ENCODE measurements around the gene VPS8.
"Not testable (repeated sequence)": the region's sequence is repeated elsewhere in the genome, so short reads cannot be mapped to it uniquely, and the experiment has no call there.

Gene VPS8

DNA sequence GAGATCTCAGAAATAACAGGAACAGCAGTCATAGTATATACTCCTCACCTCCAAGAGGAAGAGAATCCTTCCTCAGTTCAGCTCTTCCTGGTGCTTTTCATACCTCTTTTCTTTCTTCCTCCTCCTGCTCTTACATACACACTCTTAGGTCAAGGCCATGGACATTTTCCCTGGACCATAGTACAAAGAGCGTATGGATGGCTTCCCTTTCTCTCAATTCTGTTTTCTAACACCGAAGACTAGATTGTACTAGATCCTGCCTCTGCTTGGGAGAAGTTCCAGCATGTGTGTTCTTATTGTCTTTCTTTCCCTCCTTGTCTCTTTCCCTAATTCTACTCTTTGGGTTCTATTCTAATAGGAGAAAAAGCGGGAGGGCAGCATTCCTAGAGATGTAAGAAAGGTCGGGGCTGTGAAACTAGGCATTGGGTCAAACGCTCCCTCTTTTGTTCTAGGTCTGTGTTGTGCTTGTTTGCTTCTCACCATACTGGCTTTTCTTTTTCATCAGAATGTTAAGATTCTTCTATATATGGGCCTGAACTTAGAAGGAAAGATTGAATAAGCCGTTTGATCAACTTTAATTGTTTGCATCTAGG lies 77.4 kb downstream of the VPS8 start:
- Histone ChIP-seq H3K27me3 (ENCODE audit: control insufficient read depth, insufficient read depth, low read length) (no peaks in the 10 kb centered on the region), H3K9me3 (ENCODE audit: control insufficient read depth, low read length) (no peaks in the 10 kb centered on the region), H3K36me3 (ENCODE audit: control insufficient read depth, insufficient read depth, low read length) (no peaks in the 10 kb centered on the region), H3K9ac (no peak overlapping the region), H3K4me3 (ENCODE audit: low read depth, low read length) (no peak overlapping the region), H3K27ac (no peak overlapping the region), H3K79me2 (no peaks in the 10 kb centered on the region), H3K4me2 (ENCODE audit: low read length) (no peak overlapping the region), H2AFZ (no peak overlapping the region), H3K4me1 (no peaks in the 10 kb centered on the region)
- TF ChIP-seq, protein P1, sequence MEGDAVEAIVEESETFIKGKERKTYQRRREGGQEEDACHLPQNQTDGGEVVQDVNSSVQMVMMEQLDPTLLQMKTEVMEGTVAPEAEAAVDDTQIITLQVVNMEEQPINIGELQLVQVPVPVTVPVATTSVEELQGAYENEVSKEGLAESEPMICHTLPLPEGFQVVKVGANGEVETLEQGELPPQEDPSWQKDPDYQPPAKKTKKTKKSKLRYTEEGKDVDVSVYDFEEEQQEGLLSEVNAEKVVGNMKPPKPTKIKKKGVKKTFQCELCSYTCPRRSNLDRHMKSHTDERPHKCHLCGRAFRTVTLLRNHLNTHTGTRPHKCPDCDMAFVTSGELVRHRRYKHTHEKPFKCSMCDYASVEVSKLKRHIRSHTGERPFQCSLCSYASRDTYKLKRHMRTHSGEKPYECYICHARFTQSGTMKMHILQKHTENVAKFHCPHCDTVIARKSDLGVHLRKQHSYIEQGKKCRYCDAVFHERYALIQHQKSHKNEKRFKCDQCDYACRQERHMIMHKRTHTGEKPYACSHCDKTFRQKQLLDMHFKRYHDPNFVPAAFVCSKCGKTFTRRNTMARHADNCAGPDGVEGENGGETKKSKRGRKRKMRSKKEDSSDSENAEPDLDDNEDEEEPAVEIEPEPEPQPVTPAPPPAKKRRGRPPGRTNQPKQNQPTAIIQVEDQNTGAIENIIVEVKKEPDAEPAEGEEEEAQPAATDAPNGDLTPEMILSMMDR (IDR thresholded peaks at IDR 0.05): no peak

DNA sequence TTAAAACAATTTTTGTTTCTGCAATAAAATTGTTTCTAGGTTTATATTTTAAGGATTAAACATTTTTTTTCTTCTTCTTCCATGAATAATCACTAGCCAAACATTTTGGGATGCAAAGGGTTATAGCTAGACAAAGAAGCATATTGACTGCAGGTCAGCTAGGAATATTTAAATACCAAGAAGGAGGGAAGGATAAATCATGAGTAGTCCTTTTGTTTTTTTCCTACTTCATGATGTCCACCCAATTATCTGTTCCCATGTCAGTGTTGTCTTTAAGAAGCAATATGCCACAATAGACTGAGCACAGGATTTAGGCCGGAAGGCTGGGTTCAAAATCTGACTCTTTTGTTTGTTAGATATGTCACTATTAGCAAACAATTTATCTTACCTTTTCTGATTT lies 82.1 kb downstream of the VPS8 start:
- H3K27ac ChIP-seq: no peak overlapping the region
- H3K4me1 ChIP-seq: no peaks in the 10 kb centered on the region
- H2AFZ ChIP-seq: no peak overlapping the region
- H3K27me3 ChIP-seq (ENCODE audit: control insufficient read depth, insufficient read depth, low read length): no peaks in the 10 kb centered on the region
- no peaks in the 10 kb centered on the region for H3K36me3 ChIP-seq (ENCODE audit: control insufficient read depth, insufficient read depth, low read length)
- TF ChIP-seq, protein P1 (IDR thresholded peaks at IDR 0.05): no peak
- H3K9ac ChIP-seq: no peak overlapping the region
- no peaks in the 10 kb centered on the region for H3K9me3 ChIP-seq (ENCODE audit: control insufficient read depth, low read length)
- H3K4me2 ChIP-seq (ENCODE audit: low read length): no peak overlapping the region
- no peak overlapping the region for H3K4me3 ChIP-seq (ENCODE audit: low read depth, low read length)
- no peaks in the 10 kb centered on the region for H3K79me2 ChIP-seq

DNA sequence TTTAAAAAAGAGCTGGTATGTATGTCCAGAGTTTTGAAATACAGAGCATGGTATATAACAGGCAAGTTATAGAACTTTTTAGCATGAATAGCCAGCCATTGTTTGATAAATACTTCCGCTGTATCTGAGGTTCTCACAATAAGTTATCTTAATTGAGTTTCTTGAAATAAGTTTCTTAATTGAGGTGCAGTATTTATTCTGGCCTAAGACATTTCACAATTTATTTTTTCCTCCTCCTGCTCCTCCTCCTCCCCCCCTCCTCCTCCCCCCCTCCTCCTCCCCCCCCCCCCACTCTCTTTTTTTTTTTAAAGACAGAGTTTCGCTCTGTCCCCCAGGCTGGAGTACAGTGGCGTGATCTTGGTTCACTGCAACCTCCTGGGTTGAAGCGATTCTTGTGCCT lies 83.4 kb downstream of the VPS8 start:
- Histone ChIP-seq H3K9ac (no peak overlapping the region), H3K4me3 (ENCODE audit: low read depth, low read length) (no peak overlapping the region), H3K4me2 (ENCODE audit: low read length) (no peak overlapping the region), H3K9me3 (ENCODE audit: control insufficient read depth, low read length) (no peaks in the 10 kb centered on the region), H3K79me2 (no peaks in the 10 kb centered on the region), H3K27me3 (ENCODE audit: control insufficient read depth, insufficient read depth, low read length) (no peaks in the 10 kb centered on the region), H3K4me1 (no peaks in the 10 kb centered on the region), H2AFZ (no peak overlapping the region), H3K36me3 (ENCODE audit: control insufficient read depth, insufficient read depth, low read length) (no peaks in the 10 kb centered on the region), H3K27ac (no peak overlapping the region)
- TF ChIP-seq, protein P1 (IDR thresholded peaks at IDR 0.05): no peak

DNA sequence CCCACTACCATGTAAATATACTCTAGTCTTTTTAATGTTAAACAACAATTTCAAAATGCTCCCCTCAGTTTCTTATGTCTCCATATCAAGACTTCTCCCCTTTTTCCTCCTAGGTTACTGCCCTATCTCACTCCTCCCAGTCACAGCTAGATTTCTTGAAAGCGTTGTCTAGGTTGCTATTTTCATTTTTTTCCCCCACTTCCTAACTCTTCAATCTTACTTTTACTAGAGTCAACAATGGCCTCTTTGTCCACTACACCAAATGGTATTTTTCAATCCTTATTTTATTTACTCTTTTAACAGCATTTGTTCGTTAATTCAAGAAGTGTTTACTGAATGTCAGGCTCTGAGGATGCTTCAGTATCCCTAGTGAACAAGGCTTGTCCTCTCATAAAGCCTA lies 84.4 kb downstream of the VPS8 start:
- Histone ChIP-seq H3K9ac (no peak overlapping the region), H3K36me3 (ENCODE audit: control insufficient read depth, insufficient read depth, low read length) (no peaks in the 10 kb centered on the region), H3K4me2 (ENCODE audit: low read length) (no peak overlapping the region), H3K4me3 (ENCODE audit: low read depth, low read length) (no peak overlapping the region), H3K4me1 (no peaks in the 10 kb centered on the region), H3K79me2 (no peaks in the 10 kb centered on the region), H3K27ac (no peak overlapping the region), H3K27me3 (ENCODE audit: control insufficient read depth, insufficient read depth, low read length) (no peaks in the 10 kb centered on the region), H2AFZ (no peak overlapping the region), H3K9me3 (ENCODE audit: control insufficient read depth, low read length) (no peaks in the 10 kb centered on the region)
- TF ChIP-seq, protein P1 (IDR thresholded peaks at IDR 0.05): no peak

DNA sequence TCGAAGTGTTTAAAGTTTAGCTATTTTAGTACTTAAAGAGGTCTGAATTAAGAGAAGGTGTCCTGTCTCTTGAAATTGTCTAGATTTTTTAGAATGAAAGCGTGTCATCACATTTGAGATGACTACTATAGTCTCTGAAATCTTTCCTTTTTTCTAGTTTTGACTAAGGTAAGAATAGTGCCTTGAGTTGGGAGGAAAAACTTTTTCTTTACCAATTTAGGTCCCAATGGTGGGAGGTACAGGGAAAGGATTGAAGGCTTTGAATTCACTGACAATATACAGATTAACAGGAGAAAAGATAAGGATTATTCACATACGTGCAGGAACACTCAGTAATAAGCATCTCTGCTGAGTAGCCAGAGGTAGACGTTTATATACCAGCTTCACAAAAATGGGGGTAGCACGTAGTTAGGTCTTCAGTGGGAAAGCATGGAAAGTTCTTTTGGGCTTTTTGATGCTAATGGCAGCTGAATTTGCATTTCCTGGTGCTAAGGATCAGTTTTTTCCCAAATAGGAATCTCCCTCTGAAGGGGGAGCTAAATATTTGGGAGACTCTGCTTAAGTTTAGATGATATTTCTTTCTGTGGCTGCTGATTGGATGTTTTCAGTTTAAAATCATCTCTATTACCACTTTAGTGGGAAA lies 88.1 kb downstream of the VPS8 start:
- no peak overlapping the region for H3K9ac ChIP-seq
- no peaks in the 10 kb centered on the region for H3K36me3 ChIP-seq (ENCODE audit: control insufficient read depth, insufficient read depth, low read length)
- no peak overlapping the region for H3K4me2 ChIP-seq (ENCODE audit: low read length)
- no peak overlapping the region for H3K4me3 ChIP-seq (ENCODE audit: low read depth, low read length)
- H3K9me3 ChIP-seq (ENCODE audit: control insufficient read depth, low read length): no peaks in the 10 kb centered on the region
- TF ChIP-seq, protein P1 (IDR thresholded peaks at IDR 0.05): no peak
- H2AFZ ChIP-seq: no peak overlapping the region
- no peak overlapping the region for H3K27ac ChIP-seq
- no peaks in the 10 kb centered on the region for H3K79me2 ChIP-seq
- no peaks in the 10 kb centered on the region for H3K4me1 ChIP-seq
- H3K27me3 ChIP-seq (ENCODE audit: control insufficient read depth, insufficient read depth, low read length): no peaks in the 10 kb centered on the region

DNA sequence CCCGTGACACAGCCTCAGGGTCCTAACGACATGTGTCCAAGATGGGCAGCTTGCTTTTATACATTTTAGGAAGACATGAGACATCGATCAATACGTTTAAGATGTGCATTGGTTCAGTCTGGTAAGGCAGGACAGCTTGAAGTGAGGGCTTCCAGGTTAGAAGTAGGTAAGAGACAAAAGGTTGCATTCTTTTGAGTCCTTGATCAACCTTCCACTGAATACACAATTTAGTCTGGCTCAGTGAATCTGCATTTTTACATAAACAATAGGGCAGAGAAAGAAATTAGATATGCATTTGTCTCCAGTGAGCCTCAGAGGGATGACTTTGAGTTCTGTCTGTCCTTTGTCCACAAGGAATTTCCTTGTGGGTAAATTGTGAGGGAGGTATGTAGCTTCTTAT lies 95.1 kb downstream of the VPS8 start:
- H3K79me2 ChIP-seq; H3K36me3 ChIP-seq (ENCODE audit: control insufficient read depth, insufficient read depth, low read length); H3K27me3 ChIP-seq (ENCODE audit: control insufficient read depth, insufficient read depth, low read length); H3K4me1 ChIP-seq; H3K9me3 ChIP-seq (ENCODE audit: control insufficient read depth, low read length); H3K4me2 ChIP-seq (ENCODE audit: low read length); H3K4me3 ChIP-seq (ENCODE audit: low read depth, low read length); H3K9ac ChIP-seq; H3K27ac ChIP-seq; H2AFZ ChIP-seq: not testable (repeated sequence)
